ENCODE data around the gene SLC7A9. TPM values are rescaled to one million over a fixed set of nuclear protein-coding genes. Genes with fewer than 3 reads are reported as not detected.

SLC7A9 gene
- total RNA-seq, 4 donors from 2014 or later, result 0.33 to 0.78 (median 0.52) TPM; not detected in 1

- Histone ChIP-seq H3K36me3 (no peaks in the 10 kb centered on the region), H3K27ac (replicated peaks in 1 of 4) (no peak overlapping the region), H3K4me3 (no peak overlapping the region), H3K9me3 (no peaks in the 10 kb centered on the region), H3K4me1 (no peaks in the 10 kb centered on the region), H3K27me3 (no peaks in the 10 kb centered on the region)
- DNase-seq (ENCODE audit: extremely low spot score), result no peak
- WGBS, result 78% methylated on average over 6 of the region's 6 CpGs
- TF ChIP-seq POLR2A (IDR thresholded peaks at IDR 0.05; ENCODE audit: low read depth), result no peak
- no peak for TF ChIP-seq EP300 (IDR thresholded peaks at IDR 0.05)
- TF ChIP-seq POLR2AphosphoS5 (IDR thresholded peaks at IDR 0.05), result no peak
- no peak for TF ChIP-seq CTCF (IDR thresholded peaks at IDR 0.05)
- intact Hi-C loops (cut with DNase I), result no loop called here
Measured at GRCh38 chr19:32865326-32865725, 4.2 kb downstream of the SLC7A9 start.

GRCh38 chr19:32864318-32865007 lies 5.1 kb downstream of the SLC7A9 start:
- H3K4me1 ChIP-seq, result no peaks in the 10 kb centered on the region
- intact Hi-C loops (cut with DNase I), result no loop called here
- H3K9me3 ChIP-seq, result no peaks in the 10 kb centered on the region
- no peaks in the 10 kb centered on the region for H3K27me3 ChIP-seq
- DNase-seq (ENCODE audit: extremely low spot score), result no peak
- no peak overlapping the region for H3K4me3 ChIP-seq
- 88% methylated on average over 7 of the region's 35 CpGs for WGBS
- no peaks in the 10 kb centered on the region for H3K36me3 ChIP-seq
- no peak for TF ChIP-seq CTCF (IDR thresholded peaks at IDR 0.05)
- no peak for TF ChIP-seq EP300 (IDR thresholded peaks at IDR 0.05)
- TF ChIP-seq POLR2AphosphoS5 (IDR thresholded peaks at IDR 0.05), result no peak
- TF ChIP-seq POLR2A (IDR thresholded peaks at IDR 0.05; ENCODE audit: low read depth), result no peak
- H3K27ac ChIP-seq (replicated peaks in 1 of 4), result no peak overlapping the region

- DNase-seq (ENCODE audit: extremely low spot score), result no peak
- no peak overlapping the region for H3K4me3 ChIP-seq
- H3K36me3 ChIP-seq, result no peaks in the 10 kb centered on the region
- intact Hi-C loops (cut with DNase I), result no loop called here
- H3K4me1 ChIP-seq, result no peaks in the 10 kb centered on the region
- no peaks in the 10 kb centered on the region for H3K9me3 ChIP-seq
- no peak overlapping the region for H3K27ac ChIP-seq (replicated peaks in 1 of 4)
- TF ChIP-seq EP300 (IDR thresholded peaks at IDR 0.05) (no peak), POLR2A (IDR thresholded peaks at IDR 0.05; ENCODE audit: low read depth) (no peak), POLR2AphosphoS5 (IDR thresholded peaks at IDR 0.05) (no peak), CTCF (IDR thresholded peaks at IDR 0.05) (no peak)
- WGBS, result 75% methylated on average over 5 of the region's 13 CpGs
- no peaks in the 10 kb centered on the region for H3K27me3 ChIP-seq
Measured at GRCh38 chr19:32863841-32864240, 5.7 kb downstream of the SLC7A9 start.

GRCh38 chr19:32863301-32863700 lies 6.3 kb downstream of the SLC7A9 start:
- no peaks in the 10 kb centered on the region for H3K9me3 ChIP-seq
- intact Hi-C loops (cut with DNase I), result no loop called here
- no peaks in the 10 kb centered on the region for H3K36me3 ChIP-seq
- H3K27me3 ChIP-seq, result no peaks in the 10 kb centered on the region
- TF ChIP-seq POLR2A (IDR thresholded peaks at IDR 0.05; ENCODE audit: low read depth) (no peak), CTCF (IDR thresholded peaks at IDR 0.05) (no peak), POLR2AphosphoS5 (IDR thresholded peaks at IDR 0.05) (no peak), EP300 (IDR thresholded peaks at IDR 0.05) (no peak)
- DNase-seq (ENCODE audit: extremely low spot score), result no peak
- no peak overlapping the region for H3K4me3 ChIP-seq
- WGBS, result 97% methylated on average over 8 of the region's 8 CpGs
- no peaks in the 10 kb centered on the region for H3K4me1 ChIP-seq
- H3K27ac ChIP-seq (replicated peaks in 1 of 4), result no peak overlapping the region

- 91% methylated on average over 14 of the region's 14 CpGs for WGBS
- Histone ChIP-seq H3K36me3 (no peaks in the 10 kb centered on the region), H3K4me1 (no peaks in the 10 kb centered on the region), H3K9me3 (no peaks in the 10 kb centered on the region), H3K27ac (replicated peaks in 1 of 4) (no peak overlapping the region), H3K27me3 (no peaks in the 10 kb centered on the region), H3K4me3 (no peak overlapping the region)
- intact Hi-C loops (cut with DNase I), result no loop called here
- no peak for TF ChIP-seq POLR2AphosphoS5 (IDR thresholded peaks at IDR 0.05)
- DNase-seq (ENCODE audit: extremely low spot score), result no peak
Measured at GRCh38 chr19:32862741-32863140, 6.8 kb downstream of the SLC7A9 start.

Measured in esophagus muscularis mucosa (tissue), 4 donors.